GM19328 (cell line): ENCODE measurements around the gene SMIM14.
"Not testable (repeated sequence)": the region's sequence is repeated elsewhere in the genome, so short reads cannot be mapped to it uniquely, and the experiment has no call there.

Experiments
- ATAC-seq: cut with Tn5 transposase; IDR thresholded peaks from one replicate; pipeline ENCODE4 v1.9.1; 2021; ENCODE audit warnings: mild to moderate bottlenecking, moderate library complexity; ENCODE audit not compliant: unreplicated experiment

SMIM14 gene

GRCh38 chr4:39648213-39648612 is 9.5 kb upstream of the SMIM14 start:
- ATAC-seq, result no peak

GRCh38 chr4:39642885-39643552 is 4.4 kb upstream of the SMIM14 start:
- ATAC-seq, result no peak

GRCh38 chr4:39641451-39641850 is 2.8 kb upstream of the SMIM14 start:
- ATAC-seq, result no peak

- no peak for ATAC-seq
Measured at GRCh38 chr4:39637586-39638353, 895 bp downstream of the SMIM14 start.

- ATAC-seq, result no peak
Measured at GRCh38 chr4:39637221-39637585, 1.5 kb downstream of the SMIM14 start.

- no peak for ATAC-seq
Measured at GRCh38 chr4:39636531-39637184, 2.0 kb downstream of the SMIM14 start.

- ATAC-seq, result no peak
Measured at GRCh38 chr4:39635023-39635422, 3.6 kb downstream of the SMIM14 start.

- peak; percentile 65 for ATAC-seq
Measured at GRCh38 chr4:39631700-39632079, 7.0 kb downstream of the SMIM14 start.

- no peak for ATAC-seq
Measured at GRCh38 chr4:39627413-39627812, 11.3 kb downstream of the SMIM14 start.

GRCh38 chr4:39626913-39627312 is 11.8 kb downstream of the SMIM14 start:
- no peak for ATAC-seq

GRCh38 chr4:39626261-39626660 is 12.4 kb downstream of the SMIM14 start:
- no peak for ATAC-seq

GRCh38 chr4:39621582-39621981 is 17.1 kb downstream of the SMIM14 start:
- ATAC-seq, result no peak

GRCh38 chr4:39620551-39621313 is 17.9 kb downstream of the SMIM14 start:
- ATAC-seq, result no peak

- no peak for ATAC-seq
Measured at GRCh38 chr4:39617534-39617933, 21.1 kb downstream of the SMIM14 start.

GRCh38 chr4:39616651-39617050 is 22.0 kb downstream of the SMIM14 start:
- ATAC-seq, result no peak

GRCh38 chr4:39616112-39616511 is 22.6 kb downstream of the SMIM14 start:
- not testable (repeated sequence) for ATAC-seq

- ATAC-seq, result no peak
Measured at GRCh38 chr4:39614487-39615162, 24.0 kb downstream of the SMIM14 start.

- no peak for ATAC-seq
Measured at GRCh38 chr4:39613093-39613656, 25.5 kb downstream of the SMIM14 start.

- ATAC-seq, result peak; percentile 86
Measured at GRCh38 chr4:39609454-39609931, 29.2 kb downstream of the SMIM14 start.

- ATAC-seq, result no peak
Measured at GRCh38 chr4:39608451-39608850, 30.2 kb downstream of the SMIM14 start.
